ENCODE data around the gene ARHGEF9. TPM values are rescaled to one million over a fixed set of nuclear protein-coding genes. Genes with fewer than 3 reads are reported as not detected.

The ARHGEF9 gene
- total RNA-seq, 2 experiments from 2014 or later = 19.1 to 19.5 TPM

DNA sequence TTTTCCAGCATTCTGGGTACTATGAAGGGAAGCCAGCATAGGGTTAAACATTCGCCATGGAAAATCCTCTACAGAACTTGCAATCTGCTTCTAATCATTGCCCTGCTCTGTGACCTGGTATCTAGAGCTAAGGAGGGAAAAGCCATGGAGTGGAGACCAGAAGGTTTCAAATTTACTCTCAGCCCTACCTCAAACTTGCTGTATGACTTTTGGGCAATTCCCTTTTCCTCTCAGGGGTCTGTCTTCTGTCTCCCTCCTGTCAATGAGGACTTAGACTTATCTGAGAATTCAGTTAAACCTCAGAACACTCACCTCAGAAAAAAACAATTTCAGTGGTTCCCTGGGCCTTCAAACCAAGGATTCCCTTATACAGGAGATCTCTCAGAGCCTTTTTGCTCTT is 29.1 kb downstream of the ARHGEF9 start:
- no peak overlapping the region for H3K4me3 Mint-ChIP-seq
- Histone ChIP-seq H3K4me1 (ENCODE audit: insufficient read depth, low read length) (peaks cover 11% of the 10 kb centered on the region), H3K36me3 (ENCODE audit: insufficient read depth, low read length) (no peaks in the 10 kb centered on the region), H3K9me3 (ENCODE audit: control insufficient read depth in 1 of 2, insufficient read depth in 1 of 2, low read length in 2 of 2) (no peaks in the 10 kb centered on the region), H3K4me3 (ENCODE audit: low read length) (no peak overlapping the region), H3K27me3 (ENCODE audit: control insufficient read depth in 1 of 2, insufficient read depth in 2 of 2, low read length in 2 of 2) (no peaks in the 10 kb centered on the region), H3K27ac (ENCODE audit: low read depth in 1 of 2, low read length in 2 of 2) (no peak overlapping the region)
- TF ChIP-seq, protein P1, sequence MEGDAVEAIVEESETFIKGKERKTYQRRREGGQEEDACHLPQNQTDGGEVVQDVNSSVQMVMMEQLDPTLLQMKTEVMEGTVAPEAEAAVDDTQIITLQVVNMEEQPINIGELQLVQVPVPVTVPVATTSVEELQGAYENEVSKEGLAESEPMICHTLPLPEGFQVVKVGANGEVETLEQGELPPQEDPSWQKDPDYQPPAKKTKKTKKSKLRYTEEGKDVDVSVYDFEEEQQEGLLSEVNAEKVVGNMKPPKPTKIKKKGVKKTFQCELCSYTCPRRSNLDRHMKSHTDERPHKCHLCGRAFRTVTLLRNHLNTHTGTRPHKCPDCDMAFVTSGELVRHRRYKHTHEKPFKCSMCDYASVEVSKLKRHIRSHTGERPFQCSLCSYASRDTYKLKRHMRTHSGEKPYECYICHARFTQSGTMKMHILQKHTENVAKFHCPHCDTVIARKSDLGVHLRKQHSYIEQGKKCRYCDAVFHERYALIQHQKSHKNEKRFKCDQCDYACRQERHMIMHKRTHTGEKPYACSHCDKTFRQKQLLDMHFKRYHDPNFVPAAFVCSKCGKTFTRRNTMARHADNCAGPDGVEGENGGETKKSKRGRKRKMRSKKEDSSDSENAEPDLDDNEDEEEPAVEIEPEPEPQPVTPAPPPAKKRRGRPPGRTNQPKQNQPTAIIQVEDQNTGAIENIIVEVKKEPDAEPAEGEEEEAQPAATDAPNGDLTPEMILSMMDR (IDR thresholded peaks at IDR 0.05) = no peak
- no peaks in the 10 kb centered on the region for H3K27me3 Mint-ChIP-seq
- ChIA-PET POLR2A (interaction anchor here (1.9 to 2.0 kb wide), 2 partner anchors 10 to 450 kb away, joined by 14 to 18 read pairs; partner anchors contain the start of gene AMER1), CTCF (no interaction called here)
- H3K9me3 Mint-ChIP-seq = no peaks in the 10 kb centered on the region
- peaks cover 11% of the 10 kb centered on the region for H3K36me3 Mint-ChIP-seq (ENCODE audit: low read depth)
- ATAC-seq (ENCODE audit: poor library complexity) (no peak), DNase-seq (no peak)
- no peak overlapping the region for H3K27ac Mint-ChIP-seq
- intact Hi-C loops (cut with DNase I, micrococcal nuclease) = loop anchor here (2.0 to 10.0 kb wide), 3 partner anchors 194 to 1779 kb away; partner anchors contain the start of gene LAS1L (in 2 of the 2)
- peaks cover 28% of the 10 kb centered on the region for H3K4me1 Mint-ChIP-seq (ENCODE audit: low read depth)

DNA sequence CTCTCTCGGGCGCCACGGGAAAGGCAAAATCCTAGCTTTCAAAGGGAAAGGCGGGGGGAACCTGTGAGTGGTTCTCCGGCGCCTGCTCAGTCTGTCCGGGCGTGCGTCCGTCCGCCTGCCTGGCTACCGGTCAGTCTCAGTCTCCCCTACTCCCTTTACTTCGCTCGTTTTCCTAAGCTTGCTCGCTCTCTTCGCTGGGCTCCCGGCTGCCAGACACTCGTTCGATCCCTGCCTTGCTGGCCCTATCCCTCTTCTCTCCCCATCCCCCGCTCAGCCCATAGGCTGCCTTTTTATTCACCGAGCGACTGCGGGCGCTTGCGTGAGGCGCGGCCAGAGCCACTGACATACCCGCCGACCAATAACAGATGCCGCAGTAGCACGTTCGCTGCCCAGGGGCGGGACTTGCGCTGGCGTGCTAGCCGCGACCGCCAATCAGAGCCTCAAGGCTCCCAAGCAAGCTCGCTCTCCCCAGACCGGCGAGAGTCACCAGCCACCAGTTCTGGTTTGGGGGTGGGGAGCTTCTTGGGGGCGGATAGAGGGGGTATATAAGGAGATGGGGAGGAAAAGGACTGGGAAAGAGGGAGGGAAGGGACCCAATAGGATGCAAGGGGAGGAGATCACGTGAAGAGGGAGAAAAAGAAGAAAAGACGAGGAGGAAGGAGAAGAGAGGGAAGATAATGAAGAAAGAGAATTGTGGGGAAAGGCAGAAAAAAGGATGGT is 30.0 kb downstream of the ARHGEF9 start:
- intact Hi-C loops (cut with DNase I, micrococcal nuclease) = loop anchor here (2.0 to 10.0 kb wide), 3 partner anchors 193 to 1780 kb away; partner anchors contain the start of gene LAS1L (in 2 of the 2)
- H3K27ac Mint-ChIP-seq = peak overlapping the region; percentile 97
- CTCF ChIA-PET = no interaction called here
- ATAC-seq (ENCODE audit: poor library complexity) (peak; percentile 92), DNase-seq (peak; percentile 70 to 94 (median 83))
- H3K4me1 Mint-ChIP-seq (ENCODE audit: low read depth) = peaks cover 28% of the 10 kb centered on the region
- H3K9me3 Mint-ChIP-seq = no peaks in the 10 kb centered on the region
- Histone ChIP-seq H3K4me3 (ENCODE audit: low read length) (peak overlapping the region; percentile 93), H3K36me3 (ENCODE audit: insufficient read depth, low read length) (no peaks in the 10 kb centered on the region), H3K4me1 (ENCODE audit: insufficient read depth, low read length) (peaks cover 11% of the 10 kb centered on the region), H3K27me3 (ENCODE audit: control insufficient read depth in 1 of 2, insufficient read depth in 2 of 2, low read length in 2 of 2) (no peaks in the 10 kb centered on the region), H3K27ac (ENCODE audit: low read depth in 1 of 2, low read length in 2 of 2) (peak overlapping the region; percentile 70 to 80), H3K9me3 (ENCODE audit: control insufficient read depth in 1 of 2, insufficient read depth in 1 of 2, low read length in 2 of 2) (no peaks in the 10 kb centered on the region)
- H3K4me3 Mint-ChIP-seq = peak overlapping the region; percentile 99
- TF ChIP-seq, protein P1 (IDR thresholded peaks at IDR 0.05) = no peak
- H3K36me3 Mint-ChIP-seq (ENCODE audit: low read depth) = peaks cover 11% of the 10 kb centered on the region
- no peaks in the 10 kb centered on the region for H3K27me3 Mint-ChIP-seq
- POLR2A ChIA-PET = interaction anchor here (0.6 to 2.0 kb wide), 6 partner anchors 9 to 451 kb away, joined by 3 to 18 read pairs (median 6); partner anchors contain the start of gene AMER1

DNA sequence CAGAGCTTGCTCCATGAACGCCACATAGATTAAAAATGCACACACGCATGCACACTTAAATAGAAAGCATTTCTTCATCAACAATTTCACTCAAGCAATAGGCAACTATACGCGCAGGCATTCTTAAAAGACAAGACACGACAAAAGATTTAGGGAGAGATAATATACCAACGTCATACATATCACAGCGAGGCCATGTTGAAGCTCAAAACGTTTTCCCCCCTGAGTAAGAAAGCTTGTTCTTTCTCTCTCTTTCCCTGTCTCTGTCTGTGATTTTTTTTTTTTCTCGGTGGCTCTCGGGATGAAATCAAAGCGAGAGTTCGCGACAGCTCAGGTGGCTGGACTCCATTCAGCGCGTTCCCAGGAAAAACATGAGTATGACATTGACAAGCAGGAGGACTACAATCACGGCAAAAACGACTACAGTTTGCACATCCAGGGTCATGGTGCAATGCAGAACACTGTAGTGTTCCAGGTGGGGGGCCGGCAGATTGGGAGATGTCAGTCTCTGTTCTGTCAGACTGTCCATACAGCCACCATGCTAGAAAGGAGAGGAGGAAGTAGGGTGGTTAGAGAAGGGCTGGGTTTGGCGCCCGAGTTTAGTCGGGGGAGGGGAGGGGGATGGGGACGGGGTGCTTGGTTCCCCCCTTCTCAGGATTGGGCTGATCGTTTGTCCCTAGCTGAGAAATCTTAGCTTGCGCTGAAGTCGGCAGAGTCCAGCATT is 30.7 kb downstream of the ARHGEF9 start:
- Mint-ChIP-seq H3K4me1 (ENCODE audit: low read depth) (peaks cover 34% of the 10 kb centered on the region), H3K4me3 (peak overlapping the region; percentile 99), H3K27me3 (no peaks in the 10 kb centered on the region), H3K36me3 (ENCODE audit: low read depth) (peaks cover 11% of the 10 kb centered on the region), H3K27ac (peak overlapping the region; percentile 97), H3K9me3 (no peaks in the 10 kb centered on the region)
- H3K4me3 ChIP-seq (ENCODE audit: low read length) = peak overlapping the region; percentile 93
- H3K27me3 ChIP-seq (ENCODE audit: control insufficient read depth in 1 of 2, insufficient read depth in 2 of 2, low read length in 2 of 2) = no peaks in the 10 kb centered on the region
- ChIA-PET POLR2A (interaction anchor here (0.6 to 2.0 kb wide), 6 partner anchors 9 to 1374 kb away, joined by 3 to 18 read pairs (median 6); partner anchors contain the start of gene AMER1), CTCF (no interaction called here)
- H3K27ac ChIP-seq (ENCODE audit: low read depth in 1 of 2, low read length in 2 of 2) = peak overlapping the region; percentile 70 to 80
- H3K9me3 ChIP-seq (ENCODE audit: control insufficient read depth in 1 of 2, insufficient read depth in 1 of 2, low read length in 2 of 2) = no peaks in the 10 kb centered on the region
- ATAC-seq (ENCODE audit: poor library complexity) (peak; percentile 45), DNase-seq (peak in 13 of 14 experiments; percentile 2 to 60 (median 20))
- H3K4me1 ChIP-seq (ENCODE audit: insufficient read depth, low read length) = peaks cover 11% of the 10 kb centered on the region
- TF ChIP-seq, protein P1 (IDR thresholded peaks at IDR 0.05) = no peak
- intact Hi-C loops (cut with DNase I, micrococcal nuclease) = loop anchor here (2.0 to 10.0 kb wide), 3 partner anchors 192 to 1781 kb away; partner anchors contain the start of gene LAS1L (in 2 of the 2)
- no peaks in the 10 kb centered on the region for H3K36me3 ChIP-seq (ENCODE audit: insufficient read depth, low read length)

Data from CD4-positive, alpha-beta T cell (primary cell).